ENCODE data around the gene ZBTB39. TPM values are rescaled to one million over a fixed set of nuclear protein-coding genes. Genes with fewer than 3 reads are reported as not detected.
A peak's percentile ranks its signal among the peaks of the same experiment; 100 is the strongest.
"Not testable (repeated sequence)": the region's sequence is repeated elsewhere in the genome, so short reads cannot be mapped to it uniquely, and the experiment has no call there.

Gene ZBTB39
- total and polyA plus RNA-seq, 8 donors: 3.8 to 12.4 (median 11.0) TPM

DNA sequence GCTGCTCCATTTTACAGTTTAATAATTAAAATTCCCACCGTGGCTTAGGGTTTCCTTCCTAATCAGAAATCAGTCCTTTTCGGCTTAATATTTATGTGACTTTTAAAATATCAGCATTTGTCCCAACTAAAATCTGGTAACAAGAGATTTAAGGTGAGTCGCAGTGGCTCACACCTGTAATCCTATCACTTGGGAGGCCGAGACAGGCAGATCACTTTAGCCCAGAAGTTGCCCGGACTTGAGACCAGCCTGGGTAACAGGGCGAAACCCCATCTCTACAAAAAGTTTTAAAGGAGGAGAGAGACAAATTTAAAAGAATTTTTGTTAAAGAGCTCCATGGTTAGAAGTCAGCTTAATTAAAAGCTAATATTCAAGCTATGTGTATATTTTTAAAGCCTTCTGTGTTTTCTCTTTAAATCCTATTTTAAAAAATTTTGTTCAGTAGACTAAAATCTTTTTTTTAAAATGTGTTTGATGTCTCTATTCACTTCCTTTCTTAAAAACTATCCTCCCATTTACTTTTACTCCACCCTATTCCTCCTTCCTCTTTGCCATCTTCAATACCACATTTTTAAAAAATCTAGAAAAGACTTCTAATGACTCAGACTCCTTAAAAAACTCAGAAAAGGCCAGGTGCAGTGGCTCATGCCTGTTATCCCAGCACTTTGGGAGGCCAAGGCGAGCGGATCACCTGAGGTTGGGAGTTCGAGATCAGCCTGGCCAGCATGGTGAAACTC is 13.8 kb upstream of the ZBTB39 start:
- Histone ChIP-seq H3K36me3 (no peaks in the 10 kb centered on the region), H3K4me3 (no peak overlapping the region), H3K4me1 (no peaks in the 10 kb centered on the region), H3K9me3 (no peaks in the 10 kb centered on the region), H3K27me3 (peaks cover 0 to 4% of the 10 kb centered on the region in 2 donors), H3K27ac (no peak overlapping the region)
- TF ChIP-seq, protein P1, sequence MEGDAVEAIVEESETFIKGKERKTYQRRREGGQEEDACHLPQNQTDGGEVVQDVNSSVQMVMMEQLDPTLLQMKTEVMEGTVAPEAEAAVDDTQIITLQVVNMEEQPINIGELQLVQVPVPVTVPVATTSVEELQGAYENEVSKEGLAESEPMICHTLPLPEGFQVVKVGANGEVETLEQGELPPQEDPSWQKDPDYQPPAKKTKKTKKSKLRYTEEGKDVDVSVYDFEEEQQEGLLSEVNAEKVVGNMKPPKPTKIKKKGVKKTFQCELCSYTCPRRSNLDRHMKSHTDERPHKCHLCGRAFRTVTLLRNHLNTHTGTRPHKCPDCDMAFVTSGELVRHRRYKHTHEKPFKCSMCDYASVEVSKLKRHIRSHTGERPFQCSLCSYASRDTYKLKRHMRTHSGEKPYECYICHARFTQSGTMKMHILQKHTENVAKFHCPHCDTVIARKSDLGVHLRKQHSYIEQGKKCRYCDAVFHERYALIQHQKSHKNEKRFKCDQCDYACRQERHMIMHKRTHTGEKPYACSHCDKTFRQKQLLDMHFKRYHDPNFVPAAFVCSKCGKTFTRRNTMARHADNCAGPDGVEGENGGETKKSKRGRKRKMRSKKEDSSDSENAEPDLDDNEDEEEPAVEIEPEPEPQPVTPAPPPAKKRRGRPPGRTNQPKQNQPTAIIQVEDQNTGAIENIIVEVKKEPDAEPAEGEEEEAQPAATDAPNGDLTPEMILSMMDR (IDR thresholded peaks at IDR 0.05): no peak
- intact Hi-C loops (cut with DNase I): loop anchor here in 1 of 2 donors (10.0 kb wide), 1 partner anchor 45 kb away; no protein-coding TSS in a partner anchor
- DNase-seq: no peak
- ATAC-seq: no peak

GRCh38 chr12:57018906-57019305 is 12.6 kb upstream of the ZBTB39 start:
- Histone ChIP-seq H3K36me3 (no peaks in the 10 kb centered on the region), H3K27me3 (peaks cover 0 to 11% of the 10 kb centered on the region in 2 donors), H3K4me3 (no peak overlapping the region), H3K4me1 (no peaks in the 10 kb centered on the region), H3K27ac (no peak overlapping the region), H3K9me3 (no peaks in the 10 kb centered on the region)
- DNase-seq: no peak
- TF ChIP-seq, protein P1 (IDR thresholded peaks at IDR 0.05): no peak
- ATAC-seq: no peak
- intact Hi-C loops (cut with DNase I): loop anchor here in 1 of 2 donors (10.0 kb wide), 1 partner anchor 46 kb away; no protein-coding TSS in a partner anchor

DNA sequence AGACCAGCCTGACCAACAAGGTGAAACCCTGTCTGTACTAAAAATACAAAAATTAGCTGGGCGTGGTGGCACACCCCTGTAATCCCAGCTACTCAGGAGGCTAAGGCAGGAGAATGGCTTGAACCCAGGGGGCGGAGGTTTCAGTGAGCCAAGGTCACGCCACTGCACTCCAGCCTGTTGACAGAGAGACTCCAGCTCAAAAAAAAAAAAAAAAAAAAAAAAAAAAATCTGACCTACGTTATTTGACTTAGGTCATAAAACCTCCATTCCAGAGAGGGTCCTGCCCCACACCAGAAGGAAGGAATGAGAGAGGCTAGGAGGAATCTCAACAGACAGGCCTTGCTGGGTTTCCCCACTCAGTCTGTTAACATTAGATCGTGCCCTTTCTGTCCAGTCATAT is 12.0 kb upstream of the ZBTB39 start:
- ATAC-seq: peak; percentile 30
- not testable (repeated sequence) for H3K4me3 ChIP-seq, H3K36me3 ChIP-seq, H3K4me1 ChIP-seq, DNase-seq, H3K9me3 ChIP-seq, H3K27ac ChIP-seq
- intact Hi-C loops (cut with DNase I): loop anchor here in 1 of 2 donors (10.0 kb wide), 1 partner anchor 46 kb away; no protein-coding TSS in a partner anchor
- H3K27me3 ChIP-seq: peaks cover 0 to 17% of the 10 kb centered on the region in 2 donors

- intact Hi-C loops (cut with DNase I): loop anchor here in 1 of 2 donors (10.0 kb wide), 1 partner anchor 48 kb away; no protein-coding TSS in a partner anchor
- DNase-seq: no peak
- Histone ChIP-seq H3K4me1 (no peaks in the 10 kb centered on the region), H3K9me3 (no peaks in the 10 kb centered on the region), H3K27ac (no peak within 1 kb of the TSS), H3K27me3 (peaks cover 0 to 17% of the 10 kb centered on the region in 2 donors), H3K4me3 (no peak within 1 kb of the TSS), H3K36me3 (no peaks in the 10 kb centered on the region)
- ATAC-seq: no peak
- TF ChIP-seq, protein P1 (IDR thresholded peaks at IDR 0.05): no peak
Observed at GRCh38 chr12:57016348-57016747, 10.0 kb upstream of the ZBTB39 start, which contains the start of gene TAC3. TAC3 (minus strand) TSS chr12:57016529; CDS start chr12:57015797, 732 bp downstream.

DNA sequence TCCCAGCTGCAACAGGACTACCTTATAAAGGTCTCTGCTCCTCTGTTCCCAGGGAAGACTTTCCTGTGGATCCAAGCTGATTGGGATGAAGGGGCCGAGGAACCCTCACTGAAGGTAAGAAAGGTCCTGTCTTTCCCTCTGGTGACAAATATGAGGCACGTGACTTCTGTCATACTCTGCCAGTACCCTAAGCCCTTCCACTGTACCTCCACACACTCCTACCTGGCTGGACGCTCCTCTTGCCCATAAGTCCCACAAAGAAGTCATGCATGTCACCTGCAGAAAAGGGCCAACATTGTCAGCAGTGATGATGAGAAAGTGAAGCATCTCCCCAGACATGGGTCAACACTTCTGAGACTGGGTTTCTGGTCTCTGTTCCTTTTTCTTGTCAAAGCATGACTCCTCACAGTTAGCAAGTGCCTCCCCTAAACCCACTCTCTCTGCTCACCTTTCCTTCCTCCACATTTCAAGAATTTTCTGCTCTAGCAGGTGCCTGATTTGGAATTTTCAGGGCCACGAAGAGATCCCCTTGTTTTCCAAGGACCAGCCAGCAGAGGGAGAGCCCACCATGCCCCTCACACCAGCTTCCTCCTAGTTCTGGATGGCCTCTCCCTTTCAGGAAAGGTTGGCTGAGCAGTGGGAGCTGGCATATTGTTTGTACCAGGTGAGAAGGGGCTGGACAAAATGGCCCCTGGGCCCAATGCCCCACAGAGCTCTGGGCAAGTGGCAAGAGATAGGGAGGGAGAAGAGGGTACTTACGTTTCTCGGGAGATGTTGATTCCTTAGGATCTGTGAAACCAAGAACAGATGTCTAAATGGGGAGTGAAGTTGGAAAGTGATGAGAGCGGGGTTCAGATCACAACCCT is 6.5 kb upstream of the ZBTB39 start:
- Histone ChIP-seq H3K27me3 (peaks cover 0 to 17% of the 10 kb centered on the region in 2 donors), H3K9me3 (no peaks in the 10 kb centered on the region), H3K27ac (no peak overlapping the region), H3K4me1 (peaks cover 0 to 7% of the 10 kb centered on the region in 2 donors), H3K36me3 (no peaks in the 10 kb centered on the region), H3K4me3 (no peak overlapping the region)
- intact Hi-C loops (cut with DNase I): loop anchor here in 1 of 2 donors (10.0 kb wide), 1 partner anchor 52 kb away; no protein-coding TSS in a partner anchor
- TF ChIP-seq, protein P1 (IDR thresholded peaks at IDR 0.05): no peak
- no peak for DNase-seq
- ATAC-seq: no peak

Measured in left lung (tissue), 10 donors.